IMR-90 (cell line): ENCODE data around the gene MORF4L1. TPM values are rescaled to one million over a fixed set of nuclear protein-coding genes. Genes with fewer than 3 reads are reported as not detected.

ENCODE experiments used
- ATAC-seq: fragments of 200-7000 bp; cut with Tn5 transposase; 2 replicates; pipeline ENCODE4 v1.9.1; 2020; ENCODE audit warnings: low read depth, mild to moderate bottlenecking, moderate library complexity
- BruUV-seq: library from RNA; stranded (reverse); fragments of 400-500 nt; replicated peaks from 2 replicates; lab custom pipeline; 2021; lab: Mats Ljungman, UMichigan
- CTCF ChIA-PET: fragments of 300-600 bp; formaldehyde crosslinking; extraction: SDS; loops from one replicate; lab custom pipeline; 2021; ENCODE audit warnings: antibody characterized with exemption; lab: Yijun Ruan, JAX
- POLR2A ChIA-PET: fragments of 300-600 bp; sonication (Branson Sonifier 250); formaldehyde crosslinking; loops from one replicate; lab custom pipeline; 2022; ENCODE audit warnings: antibody characterized with exemption; ENCODE audit not compliant: unreplicated experiment; lab: Charles Lee
- DNase-seq: peaks from one replicate; pipeline ENCODE4 v3.0.0; 2013
- H2AFZ ChIP-seq: replicated peaks from 2 replicates; pipeline ENCODE3; 2013; ENCODE audit warnings: low read length, mild to moderate bottlenecking; ENCODE audit not compliant: poor library complexity
- H2AK5ac ChIP-seq: 2 replicates; pipeline ENCODE4 v1.6.1; 2013; ENCODE audit warnings: low read depth, low read length, inconsistent platforms
- H2AK9ac ChIP-seq: replicated peaks from 2 replicates; pipeline ENCODE3; 2013; ENCODE audit warnings: mild to moderate bottlenecking, low read depth, low read length, moderate library complexity; ENCODE audit not compliant: poor library complexity
- H2BK120ac ChIP-seq: 2 replicates; pipeline ENCODE4 v1.6.1; 2013; ENCODE audit warnings: low read depth, low read length, inconsistent platforms
- H2BK15ac ChIP-seq: 3 replicates; pipeline ENCODE4 v1.6.1; 2013; ENCODE audit warnings: low read depth, low read length, inconsistent platforms
- H2BK20ac ChIP-seq: 2 replicates; pipeline ENCODE4 v1.6.1; 2013; ENCODE audit warnings: low read depth, mild to moderate bottlenecking, inconsistent platforms, low read length, moderate library complexity
- H2BK5ac ChIP-seq: 2 replicates; pipeline ENCODE4 v1.6.1; 2013; ENCODE audit warnings: mild to moderate bottlenecking, low read depth, low read length, inconsistent platforms; ENCODE audit not compliant: poor library complexity, severe bottlenecking
- H3K14ac ChIP-seq: replicated peaks from 2 replicates; pipeline ENCODE4 v1.6.1; 2013; ENCODE audit warnings: low read depth, low read length, inconsistent platforms
- H3K18ac ChIP-seq: 2 replicates; pipeline ENCODE4 v1.6.1; 2013; ENCODE audit warnings: low read depth, low read length, control low read depth
- H3K23ac ChIP-seq: 2 replicates; pipeline ENCODE4 v1.6.1; 2013; ENCODE audit warnings: low read depth, low read length, inconsistent platforms
- H3K27ac ChIP-seq: 2 replicates; pipeline ENCODE4 v1.5.1; 2013; ENCODE audit warnings: mild to moderate bottlenecking, control low read depth, low read length; ENCODE audit not compliant: insufficient read depth
- H3K27me3 ChIP-seq: 2 replicates; pipeline ENCODE4 v1.6.1; 2013; ENCODE audit warnings: low read length; ENCODE audit not compliant: control insufficient read depth, insufficient read depth
- H3K36me3 ChIP-seq: 2 replicates; pipeline ENCODE4 v1.6.1; 2013; ENCODE audit warnings: low read length, mixed read lengths; ENCODE audit not compliant: control insufficient read depth, insufficient read depth
- H3K4ac ChIP-seq: 2 replicates; pipeline ENCODE4 v1.6.1; 2013; ENCODE audit warnings: low read depth, low read length, inconsistent platforms
- H3K4me1 ChIP-seq: 2 replicates; pipeline ENCODE4 v1.6.1; 2013; ENCODE audit warnings: low read length, mixed read lengths; ENCODE audit not compliant: control insufficient read depth, insufficient read depth
- H3K4me2 ChIP-seq: 2 replicates; pipeline ENCODE4 v1.6.1; 2013; ENCODE audit warnings: low read depth, mild to moderate bottlenecking, control low read depth, low read length, moderate library complexity
- H3K4me3 ChIP-seq: 2 replicates; pipeline ENCODE4 v1.5.1; 2013; ENCODE audit warnings: low read depth, mild to moderate bottlenecking, control low read depth, low read length, moderate library complexity; ENCODE audit not compliant: insufficient read depth
- H3K56ac ChIP-seq: 2 replicates; pipeline ENCODE4 v1.6.1; 2013; ENCODE audit warnings: low read length, inconsistent platforms; ENCODE audit not compliant: insufficient read depth; ENCODE audit errors: extremely low read depth
- H3K79me1 ChIP-seq, 2 experiments: 2 replicates each; pipeline ENCODE4 v1.6.1; 2013; ENCODE audit warnings: low read length in 2 of 2, inconsistent platforms in 1 of 2, low read depth in 1 of 2
- H3K9ac ChIP-seq: 2 replicates; pipeline ENCODE4 v1.6.1; 2013; ENCODE audit warnings: low read depth, low read length, control low read depth
- H3K9me1 ChIP-seq: 2 replicates; pipeline ENCODE4 v1.6.1; 2013; ENCODE audit warnings: low read length, inconsistent platforms; ENCODE audit not compliant: insufficient read depth
- H3K9me3 ChIP-seq: 2 replicates; pipeline ENCODE4 v1.6.1; 2013; ENCODE audit warnings: low read length; ENCODE audit not compliant: control insufficient read depth, insufficient read depth
- H4K20me1 ChIP-seq: 2 replicates; pipeline ENCODE4 v1.6.1; 2013; ENCODE audit warnings: low read length, inconsistent platforms; ENCODE audit not compliant: insufficient read depth
- H4K5ac ChIP-seq: 2 replicates; pipeline ENCODE4 v1.6.1; 2013; ENCODE audit warnings: mild to moderate bottlenecking, low read depth, low read length, control low read depth
- H4K8ac ChIP-seq, 2 experiments: 2 replicates each; pipeline ENCODE4 v1.6.1; 2013; ENCODE audit warnings: low read depth in 2 of 2, low read length in 2 of 2, control low read depth in 1 of 2, inconsistent platforms in 1 of 2
- H4K91ac ChIP-seq: 2 replicates; pipeline ENCODE4 v1.6.1; 2013; ENCODE audit warnings: low read depth, low read length, inconsistent platforms; ENCODE audit not compliant: insufficient read depth
- BHLHE40 ChIP-seq: fragments of 150-350 bp; IDR thresholded peaks from 2 replicates; pipeline ENCODE4 v1.6.1; 2016; ENCODE audit warnings: mild to moderate bottlenecking, low read depth, low read length
- CEBPB ChIP-seq: IDR thresholded peaks from 2 replicates; pipeline ENCODE4 v1.6.1; 2012; ENCODE audit warnings: low read depth, low read length, improper control_type of control experiment
- CHD1 ChIP-seq: IDR thresholded peaks from 2 replicates; pipeline ENCODE4 v1.6.1; 2012; ENCODE audit warnings: low read depth, low read length, improper control_type of control experiment
- ELK1 ChIP-seq: fragments of 150-350 bp; IDR thresholded peaks from 2 replicates; pipeline ENCODE4 v1.6.1; 2016; ENCODE audit warnings: low read depth, mild to moderate bottlenecking, low read length, moderate library complexity, borderline replicate concordance
- FOS ChIP-seq: fragments of 150-350 bp; IDR thresholded peaks from 2 replicates; pipeline ENCODE4 v1.6.1; 2016; ENCODE audit warnings: low read depth, low read length
- MAFK ChIP-seq: IDR thresholded peaks from 2 replicates; pipeline ENCODE4 v1.6.1; 2012; ENCODE audit warnings: low read depth, low read length, improper control_type of control experiment
- MAZ ChIP-seq: IDR thresholded peaks from 2 replicates; pipeline ENCODE4 v1.6.1; 2012; ENCODE audit warnings: low read depth, mild to moderate bottlenecking, low read length, improper control_type of control experiment, moderate library complexity, borderline replicate concordance
- MXI1 ChIP-seq: IDR thresholded peaks from 2 replicates; pipeline ENCODE4 v1.6.1; 2012; ENCODE audit warnings: low read depth, mild to moderate bottlenecking, low read length, moderate library complexity, borderline replicate concordance
- NFE2L2 ChIP-seq: fragments of 150-350 bp; IDR thresholded peaks from 2 replicates; pipeline ENCODE4 v1.6.1; 2016; ENCODE audit warnings: low read depth, mild to moderate bottlenecking, low read length
- POLR2A ChIP-seq: IDR thresholded peaks from 2 replicates; pipeline ENCODE4 v1.6.1; 2012; ENCODE audit warnings: mild to moderate bottlenecking, low read depth, low read length
- RAD21 ChIP-seq: IDR thresholded peaks from 2 replicates; pipeline ENCODE4 v1.6.1; 2012; ENCODE audit warnings: low read length, improper control_type of control experiment
- RCOR1 ChIP-seq: IDR thresholded peaks from 2 replicates; pipeline ENCODE4 v1.6.1; 2012; ENCODE audit warnings: mild to moderate bottlenecking, low read length, improper control_type of control experiment; ENCODE audit not compliant: insufficient replicate concordance
- RFX5 ChIP-seq: IDR thresholded peaks from 2 replicates; pipeline ENCODE4 v1.8.0; 2012; ENCODE audit warnings: low read depth, mild to moderate bottlenecking, low read length, moderate library complexity
- SMC3 ChIP-seq: fragments of 150-350 bp; IDR thresholded peaks from 2 replicates; pipeline ENCODE4 v1.6.1; 2016; ENCODE audit warnings: low read depth, mild to moderate bottlenecking, antibody characterized with exemption, low read length, moderate library complexity
- WGBS, 2 experiments: methylation state at CpG; one replicate each; pipeline versions ENCODE4 v1.1.5 to v1.1.7; 2013; ENCODE audit warnings: missing lambda C conversion rate in 2 of 2; ENCODE audit not compliant: insufficient read length in 1 of 2; ENCODE audit errors: extremely low coverage in 2 of 2; 5-methylcytosine and 5-hydroxymethylcytosine counted together
- dilution Hi-C: fragments of 300-500 bp; cut with HindIII; formaldehyde crosslinking; loops from one replicate; pipeline ENCODE4 v1.14.3; 2018; ENCODE audit warnings: low sequenced_read_pairs; ENCODE audit not compliant: unreplicated experiment
- in situ Hi-C: fragments of 300-500 bp; cut with MboI; formaldehyde crosslinking; loops from 3 replicates; pipeline ENCODE4 v1.14.3; 2019; ENCODE audit warnings: low sequenced_read_pairs, inconsistent platforms, mixed read lengths
- intact Hi-C: fragments of 100-400 bp; cut with micrococcal nuclease; formaldehyde crosslinking; loops from 2 replicates; pipeline ENCODE4 v1.10.0; 2022
- polyA plus RNA-seq, 3 experiments: library from polyadenylated mRNA; depleted of rRNA; stranded (reverse); fragments of >200 nt; gene quantifications; 2 replicates each; pipeline ENCODE4 v1.2.3, GENCODE V29; 2012; ENCODE audit warnings: low replicate concordance in 1 of 3
- total RNA-seq: library from RNA; depleted of rRNA; stranded (reverse); fragments of >200 nt; gene quantifications from 2 replicates; pipeline ENCODE4 v1.2.3, GENCODE V29; 2012
- TF ChIP-seq, protein P1 (sequence below): fragments of 150-350 bp; IDR thresholded peaks from 2 replicates; pipeline ENCODE4 v1.6.1; 2017; ENCODE audit warnings: mild to moderate bottlenecking, antibody characterized with exemption, low read length, low read depth
- TF ChIP-seq, protein P2 (sequence below): conservative IDR thresholded peaks from 2 replicates; pipeline ENCODE4 v1.5.1; 2012; ENCODE audit warnings: mild to moderate bottlenecking, low read depth, low read length, improper control_type of control experiment

The MORF4L1 gene
- total and polyA plus RNA-seq, 2 of the 4 experiments (the other 2 are of a cell fraction), result 217 to 392 TPM

DNA sequence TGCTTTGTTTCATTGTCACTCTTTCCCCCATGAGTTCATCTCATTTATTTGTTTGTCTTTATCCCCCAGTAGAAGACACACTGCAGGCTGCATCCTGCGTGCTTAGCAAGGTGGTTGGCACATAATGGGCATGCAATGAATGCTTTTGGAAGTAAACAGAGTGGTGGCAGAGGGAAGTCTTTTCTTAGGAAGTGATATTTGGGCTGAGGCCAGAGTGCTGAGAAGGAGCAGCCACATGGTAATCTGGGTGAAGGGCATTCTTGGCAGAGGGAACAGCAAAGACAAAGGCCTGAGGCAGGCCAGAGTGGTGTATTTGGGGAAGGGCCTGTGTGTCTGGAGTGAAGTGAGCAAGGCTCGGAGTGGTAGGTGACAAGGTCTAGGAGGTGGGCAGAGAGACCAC is 43.8 kb upstream of the MORF4L1 start:
- Histone ChIP-seq H2AK5ac (no peak overlapping the region), H2BK5ac (no peak overlapping the region), H3K36me3 (no peaks in the 10 kb centered on the region), H2AK9ac (no peak overlapping the region), H4K5ac (no peak overlapping the region), H3K9me3 (no peaks in the 10 kb centered on the region), H2AFZ (peak overlapping the region; percentile 12), H2BK20ac (no peak overlapping the region), H4K20me1 (no peaks in the 10 kb centered on the region; the same call in 1 of the 2 replicates), H3K18ac (no peak overlapping the region), H3K4ac (no peak overlapping the region), H3K14ac (no peak overlapping the region), H2BK15ac (no peak overlapping the region), H3K56ac (no peak overlapping the region), H3K79me1 (no peaks in the 10 kb centered on the region), H4K91ac (no peak overlapping the region), H3K27me3 (peaks cover 3% of the 10 kb centered on the region; the same call in 1 of the 2 replicates), H3K9ac (no peak overlapping the region), H4K8ac (no peak overlapping the region), H3K9me1 (no peaks in the 10 kb centered on the region), H2BK120ac (no peak overlapping the region), H3K23ac (no peak overlapping the region; the same call in 1 of the 2 replicates), H3K4me1 (peaks cover 8% of the 10 kb centered on the region; the same call in 1 of the 2 replicates), H3K4me3 (no peak overlapping the region), H3K4me2 (no peak overlapping the region), H3K27ac (no peak overlapping the region)
- CTCF ChIA-PET, result no interaction called here
- POLR2A ChIA-PET, result no interaction called here
- DNase-seq (no peak), ATAC-seq (no peak)
- intact Hi-C loops (no loop called here), dilution Hi-C loops (no loop called here), in situ Hi-C loops (no loop called here)
- TF ChIP-seq, protein P1, sequence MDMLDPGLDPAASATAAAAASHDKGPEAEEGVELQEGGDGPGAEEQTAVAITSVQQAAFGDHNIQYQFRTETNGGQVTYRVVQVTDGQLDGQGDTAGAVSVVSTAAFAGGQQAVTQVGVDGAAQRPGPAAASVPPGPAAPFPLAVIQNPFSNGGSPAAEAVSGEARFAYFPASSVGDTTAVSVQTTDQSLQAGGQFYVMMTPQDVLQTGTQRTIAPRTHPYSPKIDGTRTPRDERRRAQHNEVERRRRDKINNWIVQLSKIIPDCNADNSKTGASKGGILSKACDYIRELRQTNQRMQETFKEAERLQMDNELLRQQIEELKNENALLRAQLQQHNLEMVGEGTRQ, result no peak
- TF ChIP-seq ELK1 (no peak), MAZ (no peak), MAFK (no peak), CEBPB (no peak), CHD1 (no peak), RCOR1 (no peak), RAD21 (no peak), RFX5 (no peak), BHLHE40 (no peak), MXI1 (no peak), SMC3 (no peak), POLR2A (no peak), NFE2L2 (no peak), FOS (no peak)
- TF ChIP-seq, protein P2, sequence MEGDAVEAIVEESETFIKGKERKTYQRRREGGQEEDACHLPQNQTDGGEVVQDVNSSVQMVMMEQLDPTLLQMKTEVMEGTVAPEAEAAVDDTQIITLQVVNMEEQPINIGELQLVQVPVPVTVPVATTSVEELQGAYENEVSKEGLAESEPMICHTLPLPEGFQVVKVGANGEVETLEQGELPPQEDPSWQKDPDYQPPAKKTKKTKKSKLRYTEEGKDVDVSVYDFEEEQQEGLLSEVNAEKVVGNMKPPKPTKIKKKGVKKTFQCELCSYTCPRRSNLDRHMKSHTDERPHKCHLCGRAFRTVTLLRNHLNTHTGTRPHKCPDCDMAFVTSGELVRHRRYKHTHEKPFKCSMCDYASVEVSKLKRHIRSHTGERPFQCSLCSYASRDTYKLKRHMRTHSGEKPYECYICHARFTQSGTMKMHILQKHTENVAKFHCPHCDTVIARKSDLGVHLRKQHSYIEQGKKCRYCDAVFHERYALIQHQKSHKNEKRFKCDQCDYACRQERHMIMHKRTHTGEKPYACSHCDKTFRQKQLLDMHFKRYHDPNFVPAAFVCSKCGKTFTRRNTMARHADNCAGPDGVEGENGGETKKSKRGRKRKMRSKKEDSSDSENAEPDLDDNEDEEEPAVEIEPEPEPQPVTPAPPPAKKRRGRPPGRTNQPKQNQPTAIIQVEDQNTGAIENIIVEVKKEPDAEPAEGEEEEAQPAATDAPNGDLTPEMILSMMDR, result no peak
- 60% methylated on average over 1 of the region's 2 CpGs; no CpG with 5 or more reads in 1 of the 2 experiments for WGBS, 2 experiments
- no TSS peak for BruUV-seq
